SK-N-SH treated with all-trans-retinoic acid at 6 μM for 48 hours (cell line): ENCODE measurements around the gene PAEP.

Experiments
- ATAC-seq: fragments of 200-7000 bp; cut with Tn5 transposase; 3 replicates; pipeline ENCODE4 v1.9.1; 2020; ENCODE audit warnings: mild to moderate bottlenecking, moderate library complexity
- ARNTL ChIP-seq: fragments of 450-650 bp; formaldehyde crosslinking; IDR thresholded peaks from 2 replicates; pipeline ENCODE4 v1.5.0; 2020; ENCODE audit warnings: low read depth, mild to moderate bottlenecking, moderate library complexity, borderline replicate concordance
- BACH2 ChIP-seq: fragments of 250-450 bp; sonication (Bioruptor Pico); IDR thresholded peaks from 2 replicates; pipeline ENCODE4 v1.9.0; 2021; ENCODE audit warnings: mild to moderate bottlenecking, borderline replicate concordance
- CSDC2 ChIP-seq: fragments of 250-450 bp; sonication (Bioruptor Pico); IDR thresholded peaks from 2 replicates; pipeline ENCODE4 v1.5.0; 2020; ENCODE audit warnings: mild to moderate bottlenecking, moderate library complexity
- ESRRG ChIP-seq: fragments of 250-450 bp; sonication (Bioruptor Pico); IDR thresholded peaks from 2 replicates; pipeline ENCODE4 v1.6.1; 2021; ENCODE audit warnings: mild to moderate bottlenecking
- GLIS3 ChIP-seq: fragments of 250-450 bp; sonication (Bioruptor Pico); IDR thresholded peaks from 2 replicates; pipeline ENCODE4 v1.5.0; 2020; ENCODE audit warnings: mild to moderate bottlenecking, moderate library complexity
- ISL1 ChIP-seq: fragments of 250-450 bp; sonication (Bioruptor Pico); IDR thresholded peaks from 2 replicates; pipeline ENCODE4 v2.1.2; 2022; ENCODE audit warnings: mild to moderate bottlenecking, moderate library complexity
- OSR1 ChIP-seq: fragments of 250-450 bp; sonication (Bioruptor Pico); IDR thresholded peaks from 2 replicates; pipeline ENCODE4 v1.8.0; 2022; ENCODE audit warnings: moderate library complexity, mild to moderate bottlenecking, inconsistent platforms
- PATZ1 ChIP-seq: fragments of 250-450 bp; sonication (Bioruptor Pico); IDR thresholded peaks from 2 replicates; pipeline ENCODE4 v1.8.0; 2020; ENCODE audit warnings: mild to moderate bottlenecking, moderate library complexity, borderline replicate concordance
- POU6F1 ChIP-seq: fragments of 250-450 bp; sonication (Bioruptor Pico); IDR thresholded peaks from 2 replicates; pipeline ENCODE4 v1.8.0; 2021; ENCODE audit warnings: low read depth, mild to moderate bottlenecking, moderate library complexity, borderline replicate concordance
- PPARA ChIP-seq: fragments of 250-450 bp; sonication (Bioruptor Pico); IDR thresholded peaks from 2 replicates; pipeline ENCODE4 v1.5.0; 2020; ENCODE audit warnings: mild to moderate bottlenecking, borderline replicate concordance
- RARB ChIP-seq: fragments of 250-450 bp; sonication (Bioruptor Pico); IDR thresholded peaks from 2 replicates; pipeline ENCODE4 v1.8.0; 2021; ENCODE audit warnings: mild to moderate bottlenecking, moderate library complexity
- TOX ChIP-seq: fragments of 250-450 bp; sonication (Bioruptor Pico); IDR thresholded peaks from 2 replicates; pipeline ENCODE4 v1.8.0; 2021; ENCODE audit warnings: mild to moderate bottlenecking, moderate library complexity, borderline replicate concordance
- ZC3H10 ChIP-seq: fragments of 250-450 bp; sonication (Bioruptor Pico); IDR thresholded peaks from 2 replicates; pipeline ENCODE4 v1.5.1; 2021; ENCODE audit warnings: mild to moderate bottlenecking, moderate library complexity
- ZFP3 ChIP-seq: fragments of 250-450 bp; sonication (Bioruptor Pico); IDR thresholded peaks from 2 replicates; pipeline ENCODE4 v1.5.0; 2020; ENCODE audit warnings: mild to moderate bottlenecking, moderate library complexity
- ZFP30 ChIP-seq: fragments of 450-650 bp; formaldehyde crosslinking; IDR thresholded peaks from 2 replicates; pipeline ENCODE4 v1.5.0; 2022; ENCODE audit warnings: mild to moderate bottlenecking, moderate library complexity
- ZNF565 ChIP-seq: fragments of 450-650 bp; formaldehyde crosslinking; conservative IDR thresholded peaks from 2 replicates; pipeline ENCODE4 v1.5.0; 2020; ENCODE audit warnings: low read depth, mild to moderate bottlenecking, moderate library complexity
- ZNF70 ChIP-seq: fragments of 450-650 bp; formaldehyde crosslinking; IDR thresholded peaks from 2 replicates; pipeline ENCODE4 v1.5.0; 2020; ENCODE audit warnings: mild to moderate bottlenecking, moderate library complexity
- ZNF8 ChIP-seq: fragments of 450-650 bp; formaldehyde crosslinking; IDR thresholded peaks from 2 replicates; pipeline ENCODE4 v1.5.0; 2020; ENCODE audit warnings: mild to moderate bottlenecking, moderate library complexity
- TF ChIP-seq, protein P1 (sequence below): fragments of 250-450 bp; sonication (Bioruptor Pico); IDR thresholded peaks from 2 replicates; pipeline ENCODE4 v1.5.0; 2020; ENCODE audit warnings: mild to moderate bottlenecking, moderate library complexity
- TF ChIP-seq, protein P2 (sequence below): fragments of 250-450 bp; sonication (Bioruptor Pico); IDR thresholded peaks from 2 replicates; pipeline ENCODE4 v1.5.1; 2021; ENCODE audit warnings: mild to moderate bottlenecking, moderate library complexity
- TF ChIP-seq, protein P3 (sequence below): fragments of 250-450 bp; sonication (Bioruptor Pico); IDR thresholded peaks from 2 replicates; pipeline ENCODE4 v1.5.1; 2020; ENCODE audit warnings: low read depth, mild to moderate bottlenecking, moderate library complexity

The PAEP gene

GRCh38 chr9:135566552-135566951, 5.0 kb downstream of the PAEP start:
- no peak for ATAC-seq
- TF ChIP-seq TOX (CRISPR knock-in tag) (no peak), ZNF70 (CRISPR knock-in tag) (no peak), OSR1 (no peak), ZNF8 (CRISPR knock-in tag) (no peak), ZNF565 (no peak), GLIS3 (no peak), RARB (CRISPR knock-in tag) (no peak), ISL1 (CRISPR knock-in tag) (no peak), ZFP3 (no peak), ZC3H10 (no peak), ZFP30 (CRISPR knock-in tag) (no peak), POU6F1 (CRISPR knock-in tag) (no peak), PATZ1 (CRISPR knock-in tag) (no peak), PPARA (CRISPR knock-in tag) (no peak), ESRRG (CRISPR knock-in tag) (no peak), CSDC2 (CRISPR knock-in tag) (no peak), ARNTL (CRISPR knock-in tag) (no peak)
- TF ChIP-seq, protein P1, sequence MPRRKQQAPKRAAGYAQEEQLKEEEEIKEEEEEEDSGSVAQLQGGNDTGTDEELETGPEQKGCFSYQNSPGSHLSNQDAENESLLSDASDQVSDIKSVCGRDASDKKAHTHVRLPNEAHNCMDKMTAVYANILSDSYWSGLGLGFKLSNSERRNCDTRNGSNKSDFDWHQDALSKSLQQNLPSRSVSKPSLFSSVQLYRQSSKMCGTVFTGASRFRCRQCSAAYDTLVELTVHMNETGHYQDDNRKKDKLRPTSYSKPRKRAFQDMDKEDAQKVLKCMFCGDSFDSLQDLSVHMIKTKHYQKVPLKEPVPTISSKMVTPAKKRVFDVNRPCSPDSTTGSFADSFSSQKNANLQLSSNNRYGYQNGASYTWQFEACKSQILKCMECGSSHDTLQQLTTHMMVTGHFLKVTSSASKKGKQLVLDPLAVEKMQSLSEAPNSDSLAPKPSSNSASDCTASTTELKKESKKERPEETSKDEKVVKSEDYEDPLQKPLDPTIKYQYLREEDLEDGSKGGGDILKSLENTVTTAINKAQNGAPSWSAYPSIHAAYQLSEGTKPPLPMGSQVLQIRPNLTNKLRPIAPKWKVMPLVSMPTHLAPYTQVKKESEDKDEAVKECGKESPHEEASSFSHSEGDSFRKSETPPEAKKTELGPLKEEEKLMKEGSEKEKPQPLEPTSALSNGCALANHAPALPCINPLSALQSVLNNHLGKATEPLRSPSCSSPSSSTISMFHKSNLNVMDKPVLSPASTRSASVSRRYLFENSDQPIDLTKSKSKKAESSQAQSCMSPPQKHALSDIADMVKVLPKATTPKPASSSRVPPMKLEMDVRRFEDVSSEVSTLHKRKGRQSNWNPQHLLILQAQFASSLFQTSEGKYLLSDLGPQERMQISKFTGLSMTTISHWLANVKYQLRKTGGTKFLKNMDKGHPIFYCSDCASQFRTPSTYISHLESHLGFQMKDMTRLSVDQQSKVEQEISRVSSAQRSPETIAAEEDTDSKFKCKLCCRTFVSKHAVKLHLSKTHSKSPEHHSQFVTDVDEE (CRISPR knock-in tag): no peak
- TF ChIP-seq, protein P2, sequence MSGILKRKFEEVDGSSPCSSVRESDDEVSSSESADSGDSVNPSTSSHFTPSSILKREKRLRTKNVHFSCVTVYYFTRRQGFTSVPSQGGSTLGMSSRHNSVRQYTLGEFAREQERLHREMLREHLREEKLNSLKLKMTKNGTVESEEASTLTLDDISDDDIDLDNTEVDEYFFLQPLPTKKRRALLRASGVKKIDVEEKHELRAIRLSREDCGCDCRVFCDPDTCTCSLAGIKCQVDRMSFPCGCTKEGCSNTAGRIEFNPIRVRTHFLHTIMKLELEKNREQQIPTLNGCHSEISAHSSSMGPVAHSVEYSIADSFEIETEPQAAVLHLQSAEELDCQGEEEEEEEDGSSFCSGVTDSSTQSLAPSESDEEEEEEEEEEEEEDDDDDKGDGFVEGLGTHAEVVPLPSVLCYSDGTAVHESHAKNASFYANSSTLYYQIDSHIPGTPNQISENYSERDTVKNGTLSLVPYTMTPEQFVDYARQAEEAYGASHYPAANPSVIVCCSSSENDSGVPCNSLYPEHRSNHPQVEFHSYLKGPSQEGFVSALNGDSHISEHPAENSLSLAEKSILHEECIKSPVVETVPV (CRISPR knock-in tag): no peak
- TF ChIP-seq, protein P3, sequence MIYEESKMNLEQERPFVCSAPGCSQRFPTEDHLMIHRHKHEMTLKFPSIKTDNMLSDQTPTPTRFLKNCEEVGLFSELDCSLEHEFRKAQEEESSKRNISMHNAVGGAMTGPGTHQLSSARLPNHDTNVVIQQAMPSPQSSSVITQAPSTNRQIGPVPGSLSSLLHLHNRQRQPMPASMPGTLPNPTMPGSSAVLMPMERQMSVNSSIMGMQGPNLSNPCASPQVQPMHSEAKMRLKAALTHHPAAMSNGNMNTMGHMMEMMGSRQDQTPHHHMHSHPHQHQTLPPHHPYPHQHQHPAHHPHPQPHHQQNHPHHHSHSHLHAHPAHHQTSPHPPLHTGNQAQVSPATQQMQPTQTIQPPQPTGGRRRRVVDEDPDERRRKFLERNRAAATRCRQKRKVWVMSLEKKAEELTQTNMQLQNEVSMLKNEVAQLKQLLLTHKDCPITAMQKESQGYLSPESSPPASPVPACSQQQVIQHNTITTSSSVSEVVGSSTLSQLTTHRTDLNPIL: no peak
- TF ChIP-seq, all 23 proteins: peak for 0

- TF ChIP-seq ZFP30 (CRISPR knock-in tag): no peak
- no peak for TF ChIP-seq BACH2 (CRISPR knock-in tag)
- TF ChIP-seq ZC3H10: no peak
- no peak for TF ChIP-seq ZNF70 (CRISPR knock-in tag)
- TF ChIP-seq, protein P3: no peak
- no peak for TF ChIP-seq POU6F1 (CRISPR knock-in tag)
- no peak for ATAC-seq
Measured at GRCh38 chr9:135567311-135567710, 5.8 kb downstream of the PAEP start.
